GM12891 (cell line): ENCODE results near the gene UXT.

ENCODE experiments used
- PAX5 ChIP-seq: IDR thresholded peaks from 2 replicates; pipeline ENCODE4 v1.6.1; 2011; ENCODE audit warnings: low read length, moderate library complexity, mild to moderate bottlenecking; ENCODE audit not compliant: insufficient read depth, severe bottlenecking
- POLR2A ChIP-seq: IDR thresholded peaks from 2 replicates; pipeline ENCODE4 v1.6.1; 2011; ENCODE audit warnings: low read depth, low read length, control low read depth
- POLR2AphosphoS5 ChIP-seq: IDR thresholded peaks from 2 replicates; pipeline ENCODE4 v1.6.1; 2011; ENCODE audit warnings: low read depth, low read length, control low read depth
- SPI1 ChIP-seq: IDR thresholded peaks from 2 replicates; pipeline ENCODE4 v1.6.1; 2011; ENCODE audit warnings: low read depth, low read length, control low read depth

- no peak for TF ChIP-seq POLR2A
- TF ChIP-seq POLR2AphosphoS5 = no peak
- no peak for TF ChIP-seq SPI1
- no peak for TF ChIP-seq PAX5
These were observed 46.6 kb downstream of the UXT start for GRCh38 chrX:47612418-47612817.
